ENCODE data around the gene DRG2.

DRG2 gene

GRCh38 chr17:18087610-18088491 lies at the start of gene DRG2:
Gene DRG2 (plus strand): TSS chr17:18087948. CDS start chr17:18088024, 76 bp downstream.
- FAIRE-seq: no peak

GRCh38 chr17:18038149-18038850 lies 49.4 kb upstream of the DRG2 start:
- no peak for FAIRE-seq

- no peak for FAIRE-seq
Observed at GRCh38 chr17:18038861-18039534, 48.8 kb upstream of the DRG2 start, which contains the start of the genes ATPAF2 and GID4. Gene ATPAF2 (minus strand): TSS chr17:18039168. CDS start chr17:18039013, 155 bp downstream. Gene GID4 (plus strand): TSS chr17:18039408. CDS start chr17:18039465, 57 bp downstream.

- FAIRE-seq: no peak
Observed at GRCh38 chr17:18039535-18040260, 48.0 kb upstream of the DRG2 start.

- FAIRE-seq: no peak
Observed at GRCh38 chr17:18040261-18040858, 47.4 kb upstream of the DRG2 start.

GRCh38 chr17:18041776-18042175 lies 46.0 kb upstream of the DRG2 start:
- FAIRE-seq: no peak

GRCh38 chr17:18042983-18043382 lies 44.8 kb upstream of the DRG2 start:
- no peak for FAIRE-seq

GRCh38 chr17:18043491-18043890 lies 44.3 kb upstream of the DRG2 start:
- peak; percentile 89 for FAIRE-seq

- no peak for FAIRE-seq
Observed at GRCh38 chr17:18044609-18045008, 43.1 kb upstream of the DRG2 start.

- FAIRE-seq: no peak
Observed at GRCh38 chr17:18045691-18046350, 41.9 kb upstream of the DRG2 start.

- FAIRE-seq: no peak
Observed at GRCh38 chr17:18055597-18055996, 32.2 kb upstream of the DRG2 start.

- no peak for FAIRE-seq
Observed at GRCh38 chr17:18056214-18056613, 31.5 kb upstream of the DRG2 start.

- no peak for FAIRE-seq
Observed at GRCh38 chr17:18059283-18059682, 28.5 kb upstream of the DRG2 start.

GRCh38 chr17:18064053-18064452 lies 23.7 kb upstream of the DRG2 start:
- FAIRE-seq: no peak

GRCh38 chr17:18065546-18065945 lies 22.2 kb upstream of the DRG2 start:
- no peak for FAIRE-seq

GRCh38 chr17:18066866-18067265 lies 20.9 kb upstream of the DRG2 start:
- no peak for FAIRE-seq

GRCh38 chr17:18069101-18069500 lies 18.6 kb upstream of the DRG2 start:
- FAIRE-seq: no peak

GRCh38 chr17:18070861-18071340 lies 16.8 kb upstream of the DRG2 start:
- no peak for FAIRE-seq

GRCh38 chr17:18071751-18072150 lies 16.0 kb upstream of the DRG2 start:
- FAIRE-seq: no peak

GRCh38 chr17:18074566-18075272 lies 13.0 kb upstream of the DRG2 start:
- no peak for FAIRE-seq

GRCh38 chr17:18076936-18077335 lies 10.8 kb upstream of the DRG2 start:
- FAIRE-seq: no peak
